ENCODE measurements around the gene SERPINH1. TPM values are rescaled to one million over a fixed set of nuclear protein-coding genes. Genes with fewer than 3 reads are reported as not detected.

Gene SERPINH1
- total RNA-seq, 1 experiment from 2014 or later: 58.8 TPM

GRCh38 chr11:75578977-75579376 is 16.9 kb downstream of the SERPINH1 start:
- Mint-ChIP-seq H3K27ac (ENCODE audit: unreplicated experiment) (no peak overlapping the region), H3K9me3 (ENCODE audit: low read depth, unreplicated experiment) (no peaks in the 10 kb centered on the region), H3K4me1 (ENCODE audit: low read depth, unreplicated experiment) (peaks cover 16% of the 10 kb centered on the region), H3K4me3 (ENCODE audit: low read depth, unreplicated experiment) (no peak overlapping the region), H3K36me3 (ENCODE audit: insufficient read depth, unreplicated experiment) (peaks cover 23% of the 10 kb centered on the region), H3K27me3 (ENCODE audit: unreplicated experiment) (no peaks in the 10 kb centered on the region)
- intact Hi-C loops (cut with micrococcal nuclease; ENCODE audit: unreplicated experiment): no loop called here
- CTCF ChIA-PET: no interaction called here
- no peak for TF ChIP-seq CTCF (IDR thresholded peaks at IDR 0.05; ENCODE audit: unreplicated experiment)
- no peak for DNase-seq
- no TSS peak for BruUV-seq (replicated peaks)

GRCh38 chr11:75579841-75580240 is 17.8 kb downstream of the SERPINH1 start:
- BruUV-seq (replicated peaks): no TSS peak
- H3K9me3 Mint-ChIP-seq (ENCODE audit: low read depth, unreplicated experiment): no peaks in the 10 kb centered on the region
- CTCF ChIA-PET: no interaction called here
- TF ChIP-seq CTCF (IDR thresholded peaks at IDR 0.05; ENCODE audit: unreplicated experiment): no peak
- peaks cover 27% of the 10 kb centered on the region for H3K36me3 Mint-ChIP-seq (ENCODE audit: insufficient read depth, unreplicated experiment)
- H3K4me3 Mint-ChIP-seq (ENCODE audit: low read depth, unreplicated experiment): no peak overlapping the region
- H3K27ac Mint-ChIP-seq (ENCODE audit: unreplicated experiment): no peak overlapping the region
- H3K4me1 Mint-ChIP-seq (ENCODE audit: low read depth, unreplicated experiment): peaks cover 16% of the 10 kb centered on the region
- intact Hi-C loops (cut with micrococcal nuclease; ENCODE audit: unreplicated experiment): no loop called here
- H3K27me3 Mint-ChIP-seq (ENCODE audit: unreplicated experiment): no peaks in the 10 kb centered on the region
- no peak for DNase-seq

- CTCF ChIA-PET: no interaction called here
- intact Hi-C loops (cut with micrococcal nuclease; ENCODE audit: unreplicated experiment): no loop called here
- H3K4me1 Mint-ChIP-seq (ENCODE audit: low read depth, unreplicated experiment): no peaks in the 10 kb centered on the region
- H3K27me3 Mint-ChIP-seq (ENCODE audit: unreplicated experiment): no peaks in the 10 kb centered on the region
- TF ChIP-seq CTCF (IDR thresholded peaks at IDR 0.05; ENCODE audit: unreplicated experiment): no peak
- H3K9me3 Mint-ChIP-seq (ENCODE audit: low read depth, unreplicated experiment): no peaks in the 10 kb centered on the region
- DNase-seq: no peak
- peak overlapping the region; percentile 71 for H3K4me3 Mint-ChIP-seq (ENCODE audit: low read depth, unreplicated experiment)
- BruUV-seq (replicated peaks): no TSS peak
- peak overlapping the region; percentile 67 for H3K27ac Mint-ChIP-seq (ENCODE audit: unreplicated experiment)
- H3K36me3 Mint-ChIP-seq (ENCODE audit: insufficient read depth, unreplicated experiment): peaks cover 18% of the 10 kb centered on the region
These were observed 20.4 kb downstream of the SERPINH1 start for GRCh38 chr11:75582506-75582894.

GRCh38 chr11:75582895-75583717 is 21.1 kb downstream of the SERPINH1 start:
- no peaks in the 10 kb centered on the region for H3K9me3 Mint-ChIP-seq (ENCODE audit: low read depth, unreplicated experiment)
- TF ChIP-seq CTCF (IDR thresholded peaks at IDR 0.05; ENCODE audit: unreplicated experiment): no peak
- no peaks in the 10 kb centered on the region for H3K27me3 Mint-ChIP-seq (ENCODE audit: unreplicated experiment)
- peak; percentile 57 for DNase-seq
- no peaks in the 10 kb centered on the region for H3K4me1 Mint-ChIP-seq (ENCODE audit: low read depth, unreplicated experiment)
- peak overlapping the region; percentile 71 for H3K4me3 Mint-ChIP-seq (ENCODE audit: low read depth, unreplicated experiment)
- peak overlapping the region; percentile 67 for H3K27ac Mint-ChIP-seq (ENCODE audit: unreplicated experiment)
- CTCF ChIA-PET: no interaction called here
- H3K36me3 Mint-ChIP-seq (ENCODE audit: insufficient read depth, unreplicated experiment): peaks cover 18% of the 10 kb centered on the region
- intact Hi-C loops (cut with micrococcal nuclease; ENCODE audit: unreplicated experiment): no loop called here
- BruUV-seq (replicated peaks): no TSS peak

All from Calu3 (cell line).